ENCODE results near the gene MAD1L1. TPM values are rescaled to one million over a fixed set of nuclear protein-coding genes. Genes with fewer than 3 reads are reported as not detected.
"Not testable (repeated sequence)": the region's sequence is repeated elsewhere in the genome, so short reads cannot be mapped to it uniquely, and the experiment has no call there.

The MAD1L1 gene
- total RNA-seq, 4 donors from 2014 or later, result 22.3 to 56.6 (median 35.0) TPM

- H3K4me1 ChIP-seq, result no peaks in the 10 kb centered on the region
- no peak overlapping the region for H3K4me3 ChIP-seq
- ATAC-seq, result no peak
- TF ChIP-seq, protein P1, sequence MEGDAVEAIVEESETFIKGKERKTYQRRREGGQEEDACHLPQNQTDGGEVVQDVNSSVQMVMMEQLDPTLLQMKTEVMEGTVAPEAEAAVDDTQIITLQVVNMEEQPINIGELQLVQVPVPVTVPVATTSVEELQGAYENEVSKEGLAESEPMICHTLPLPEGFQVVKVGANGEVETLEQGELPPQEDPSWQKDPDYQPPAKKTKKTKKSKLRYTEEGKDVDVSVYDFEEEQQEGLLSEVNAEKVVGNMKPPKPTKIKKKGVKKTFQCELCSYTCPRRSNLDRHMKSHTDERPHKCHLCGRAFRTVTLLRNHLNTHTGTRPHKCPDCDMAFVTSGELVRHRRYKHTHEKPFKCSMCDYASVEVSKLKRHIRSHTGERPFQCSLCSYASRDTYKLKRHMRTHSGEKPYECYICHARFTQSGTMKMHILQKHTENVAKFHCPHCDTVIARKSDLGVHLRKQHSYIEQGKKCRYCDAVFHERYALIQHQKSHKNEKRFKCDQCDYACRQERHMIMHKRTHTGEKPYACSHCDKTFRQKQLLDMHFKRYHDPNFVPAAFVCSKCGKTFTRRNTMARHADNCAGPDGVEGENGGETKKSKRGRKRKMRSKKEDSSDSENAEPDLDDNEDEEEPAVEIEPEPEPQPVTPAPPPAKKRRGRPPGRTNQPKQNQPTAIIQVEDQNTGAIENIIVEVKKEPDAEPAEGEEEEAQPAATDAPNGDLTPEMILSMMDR (IDR thresholded peaks at IDR 0.05), result no peak
- TF ChIP-seq POLR2A (IDR thresholded peaks at IDR 0.05) (no peak), POLR2AphosphoS5 (IDR thresholded peaks at IDR 0.05) (no peak), EP300 (IDR thresholded peaks at IDR 0.05) (no peak)
- H3K27me3 ChIP-seq, result no peaks in the 10 kb centered on the region
- no peaks in the 10 kb centered on the region for H3K9me3 ChIP-seq
- H3K36me3 ChIP-seq, result peaks cover 0 to 39% of the 10 kb centered on the region in 2 donors
- WGBS, 2 donors (ENCODE audit: low coverage in 1 of 2), result 84 to 93% methylated on average over 5 to 9 of the region's 9 CpGs
- H3K27ac ChIP-seq, result no peak overlapping the region
These were observed 260.0 kb downstream of the MAD1L1 start for GRCh38 chr7:1972744-1973143.

- Histone ChIP-seq H3K4me3 (no peak overlapping the region), H3K9me3 (no peaks in the 10 kb centered on the region), H3K4me1 (no peaks in the 10 kb centered on the region), H3K36me3 (peaks cover 0 to 36% of the 10 kb centered on the region in 2 donors), H3K27me3 (no peaks in the 10 kb centered on the region), H3K27ac (no peak overlapping the region)
- TF ChIP-seq EP300 (IDR thresholded peaks at IDR 0.05), result no peak
- no peak for TF ChIP-seq POLR2AphosphoS5 (IDR thresholded peaks at IDR 0.05)
- TF ChIP-seq, protein P1 (IDR thresholded peaks at IDR 0.05), result no peak
- no peak for TF ChIP-seq POLR2A (IDR thresholded peaks at IDR 0.05)
- no peak for ATAC-seq
- WGBS, 2 donors (ENCODE audit: low coverage in 1 of 2), result 90 to 91% methylated on average over 12 of the region's 15 CpGs
These were observed 260.6 kb downstream of the MAD1L1 start for GRCh38 chr7:1971946-1972654.

DNA sequence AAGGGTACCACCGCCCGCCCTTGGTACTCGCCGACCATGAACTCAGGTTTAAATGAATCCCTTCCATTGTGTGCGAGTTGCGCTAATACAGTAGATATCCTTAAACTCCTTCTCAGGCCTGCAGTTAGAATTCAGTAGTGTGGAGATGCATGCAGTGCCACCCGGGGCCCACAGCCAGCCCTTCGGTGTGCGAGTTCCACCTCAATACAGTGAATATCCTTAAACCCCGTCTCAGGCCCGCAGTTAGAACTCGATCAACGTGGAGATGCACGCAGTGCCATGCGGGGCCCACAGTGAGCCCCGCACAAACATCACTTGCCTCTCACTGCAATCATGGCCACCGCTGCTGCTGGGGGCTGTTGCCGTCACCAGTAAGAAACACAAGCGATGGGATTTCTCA lies 261.9 kb downstream of the MAD1L1 start:
- WGBS, 2 donors (ENCODE audit: low coverage in 1 of 2), result 91 to 94% methylated on average over 9 to 12 of the region's 19 CpGs
- H3K4me3 ChIP-seq, result no peak overlapping the region
- no peaks in the 10 kb centered on the region for H3K4me1 ChIP-seq
- no peak overlapping the region for H3K27ac ChIP-seq
- H3K9me3 ChIP-seq, result no peaks in the 10 kb centered on the region
- no peaks in the 10 kb centered on the region for H3K27me3 ChIP-seq
- ATAC-seq, result no peak
- no peak for TF ChIP-seq POLR2AphosphoS5 (IDR thresholded peaks at IDR 0.05)
- TF ChIP-seq POLR2A (IDR thresholded peaks at IDR 0.05), result no peak
- no peak for TF ChIP-seq EP300 (IDR thresholded peaks at IDR 0.05)
- TF ChIP-seq, protein P1 (IDR thresholded peaks at IDR 0.05), result no peak
- H3K36me3 ChIP-seq, result peaks cover 0 to 24% of the 10 kb centered on the region in 2 donors

GRCh38 chr7:1970285-1970660 lies 262.5 kb downstream of the MAD1L1 start:
- H3K27ac ChIP-seq, ATAC-seq, H3K4me1 ChIP-seq, H3K4me3 ChIP-seq, H3K27me3 ChIP-seq, H3K9me3 ChIP-seq: not testable (repeated sequence)
- 96% methylated on average over 10 of the region's 10 CpGs; no CpG with 5 or more reads in 1 of the 2 donors for WGBS, 2 donors (ENCODE audit: low coverage in 1 of 2)
- peaks cover 0 to 20% of the 10 kb centered on the region in 2 donors for H3K36me3 ChIP-seq

DNA sequence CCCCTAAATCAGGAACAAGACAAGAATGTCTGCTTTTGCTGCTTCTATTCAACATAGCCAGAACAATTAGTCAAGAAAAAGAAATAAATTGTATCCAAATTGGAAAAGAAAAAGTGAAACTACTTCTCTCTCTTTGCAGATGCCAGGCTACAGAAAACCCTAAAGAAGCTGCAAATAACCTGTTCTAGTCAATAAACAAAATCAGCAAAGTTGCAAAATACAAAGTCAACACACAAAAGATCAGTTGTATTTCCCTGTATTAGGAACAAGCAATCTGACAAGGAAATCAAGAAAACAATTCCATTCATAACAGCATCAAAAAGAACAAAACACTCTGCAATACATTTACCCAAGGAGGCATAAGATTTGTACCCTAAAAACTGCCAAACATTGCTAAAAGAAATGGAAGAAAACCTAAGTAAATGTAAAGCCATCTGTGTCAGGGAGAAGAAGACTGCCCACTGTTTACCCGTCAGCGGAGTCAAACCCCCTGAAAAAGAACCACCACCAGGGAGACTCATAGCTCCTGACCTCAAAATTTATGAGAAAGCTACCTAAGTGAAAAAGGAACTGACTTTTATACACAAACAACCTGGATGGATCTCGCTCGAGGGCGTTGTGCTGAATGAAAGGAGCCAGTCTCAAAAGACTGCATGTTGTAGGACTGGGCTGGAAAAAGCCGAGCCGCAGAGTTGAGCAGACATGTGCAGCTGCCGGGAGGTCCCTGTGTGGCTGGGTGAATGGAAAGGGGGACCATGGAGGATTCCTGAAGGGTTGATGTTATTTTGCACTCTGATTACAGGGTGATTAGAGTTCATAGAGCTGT lies 263.1 kb downstream of the MAD1L1 start:
- H3K27me3 ChIP-seq, result no peaks in the 10 kb centered on the region
- H3K4me3 ChIP-seq, result no peak overlapping the region
- no peak overlapping the region for H3K27ac ChIP-seq
- peaks cover 0 to 19% of the 10 kb centered on the region in 2 donors for H3K36me3 ChIP-seq
- ATAC-seq, result no peak
- no peaks in the 10 kb centered on the region for H3K9me3 ChIP-seq
- TF ChIP-seq, protein P1 (IDR thresholded peaks at IDR 0.05), result no peak
- no peak for TF ChIP-seq POLR2AphosphoS5 (IDR thresholded peaks at IDR 0.05)
- no peak for TF ChIP-seq EP300 (IDR thresholded peaks at IDR 0.05)
- TF ChIP-seq POLR2A (IDR thresholded peaks at IDR 0.05), result no peak
- 82 to 83% methylated on average over 8 of the region's 8 CpGs for WGBS, 2 donors (ENCODE audit: low coverage in 1 of 2)
- no peaks in the 10 kb centered on the region for H3K4me1 ChIP-seq
